ENCODE data around the gene PRCC. TPM values are rescaled to one million over a fixed set of nuclear protein-coding genes. Genes with fewer than 3 reads are reported as not detected.

The PRCC gene
- total and polyA plus RNA-seq, 2 of the 13 experiments (the other 11 are each of a cell fraction or from before 2014, with no cell fraction given) = 24.2 to 40.5 TPM

DNA sequence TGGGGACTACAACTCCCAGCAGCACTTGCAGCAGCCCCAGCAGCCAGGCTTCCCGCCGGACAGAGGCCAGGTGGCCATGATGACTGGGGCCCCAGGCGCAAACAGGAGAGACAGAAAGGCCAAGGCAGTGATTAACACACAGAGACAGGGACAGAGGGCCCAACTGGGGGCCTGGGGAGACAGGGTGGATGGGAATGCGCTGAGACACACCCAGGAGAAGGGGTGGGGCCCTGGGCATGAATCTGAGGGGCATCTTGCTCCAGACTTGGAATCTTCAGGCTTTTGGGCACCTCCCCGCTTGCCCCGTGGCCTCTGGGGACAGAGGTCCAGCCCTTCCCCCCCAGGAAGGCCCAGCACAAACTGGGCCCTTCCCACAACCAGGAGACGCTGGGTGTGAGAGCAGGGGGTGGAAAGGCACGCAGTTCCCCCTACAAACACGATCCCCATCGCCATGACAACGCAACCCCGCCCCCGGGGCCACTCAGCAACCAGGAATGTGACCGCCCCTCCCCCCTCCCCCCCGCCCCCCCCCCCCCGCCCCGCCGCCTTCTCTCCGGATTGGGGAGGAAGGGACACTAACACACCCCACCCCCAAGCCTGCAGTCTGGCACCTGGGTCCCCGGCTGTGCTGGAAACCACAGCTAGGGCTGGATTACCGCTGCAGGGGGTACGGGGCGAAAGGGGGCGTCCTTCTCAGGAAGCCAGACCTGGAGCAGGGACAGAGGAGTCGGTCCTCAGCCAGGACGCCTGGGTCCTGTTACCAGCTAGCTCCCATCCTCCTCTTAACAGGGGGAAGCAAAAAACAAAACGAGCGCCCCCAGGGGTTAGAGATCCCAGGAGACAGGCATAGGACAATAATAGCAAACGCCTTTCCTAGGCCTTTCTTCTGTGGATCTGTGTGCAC lies 20.4 kb upstream of the PRCC start (continued):
- TF ChIP-seq, protein P1, sequence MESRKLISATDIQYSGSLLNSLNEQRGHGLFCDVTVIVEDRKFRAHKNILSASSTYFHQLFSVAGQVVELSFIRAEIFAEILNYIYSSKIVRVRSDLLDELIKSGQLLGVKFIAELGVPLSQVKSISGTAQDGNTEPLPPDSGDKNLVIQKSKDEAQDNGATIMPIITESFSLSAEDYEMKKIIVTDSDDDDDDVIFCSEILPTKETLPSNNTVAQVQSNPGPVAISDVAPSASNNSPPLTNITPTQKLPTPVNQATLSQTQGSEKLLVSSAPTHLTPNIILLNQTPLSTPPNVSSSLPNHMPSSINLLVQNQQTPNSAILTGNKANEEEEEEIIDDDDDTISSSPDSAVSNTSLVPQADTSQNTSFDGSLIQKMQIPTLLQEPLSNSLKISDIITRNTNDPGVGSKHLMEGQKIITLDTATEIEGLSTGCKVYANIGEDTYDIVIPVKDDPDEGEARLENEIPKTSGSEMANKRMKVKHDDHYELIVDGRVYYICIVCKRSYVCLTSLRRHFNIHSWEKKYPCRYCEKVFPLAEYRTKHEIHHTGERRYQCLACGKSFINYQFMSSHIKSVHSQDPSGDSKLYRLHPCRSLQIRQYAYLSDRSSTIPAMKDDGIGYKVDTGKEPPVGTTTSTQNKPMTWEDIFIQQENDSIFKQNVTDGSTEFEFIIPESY (CRISPR knock-in tag; IDR thresholded peaks at IDR 0.05) = no peak
- TF ChIP-seq IRF2 (CRISPR knock-in tag; IDR thresholded peaks at IDR 0.05) (0 out of 2 replicates have a peak, but pooled peaks have one; percentile 35), MIER2 (CRISPR knock-in tag; IDR thresholded peaks at IDR 0.05) (no peak), ERF (CRISPR knock-in tag; IDR thresholded peaks at IDR 0.05) (no peak), ZBTB3 (CRISPR knock-in tag; IDR thresholded peaks at IDR 0.05; ENCODE audit: borderline replicate concordance, low read depth) (no peak), ZNF225 (CRISPR knock-in tag; IDR thresholded peaks at IDR 0.05) (no peak), ZNF362 (CRISPR knock-in tag; IDR thresholded peaks at IDR 0.05; ENCODE audit: borderline replicate concordance) (no peak), MLLT10 (CRISPR knock-in tag; IDR thresholded peaks at IDR 0.05) (no peak), FOXM1 (CRISPR knock-in tag; IDR thresholded peaks at IDR 0.05) (no peak), ZBTB25 (CRISPR knock-in tag; IDR thresholded peaks at IDR 0.05) (no peak; the same call in 1 of the 2 replicates), DNMT1 (CRISPR knock-in tag; IDR thresholded peaks at IDR 0.05) (no peak), KLF13 (CRISPR knock-in tag; IDR thresholded peaks at IDR 0.05) (no peak), ZBTB49 (CRISPR knock-in tag; IDR thresholded peaks at IDR 0.05; ENCODE audit: borderline replicate concordance) (no peak), ZNF33A (CRISPR knock-in tag; IDR thresholded peaks at IDR 0.05; ENCODE audit: borderline replicate concordance) (no peak)
- TF ChIP-seq, protein P2, sequence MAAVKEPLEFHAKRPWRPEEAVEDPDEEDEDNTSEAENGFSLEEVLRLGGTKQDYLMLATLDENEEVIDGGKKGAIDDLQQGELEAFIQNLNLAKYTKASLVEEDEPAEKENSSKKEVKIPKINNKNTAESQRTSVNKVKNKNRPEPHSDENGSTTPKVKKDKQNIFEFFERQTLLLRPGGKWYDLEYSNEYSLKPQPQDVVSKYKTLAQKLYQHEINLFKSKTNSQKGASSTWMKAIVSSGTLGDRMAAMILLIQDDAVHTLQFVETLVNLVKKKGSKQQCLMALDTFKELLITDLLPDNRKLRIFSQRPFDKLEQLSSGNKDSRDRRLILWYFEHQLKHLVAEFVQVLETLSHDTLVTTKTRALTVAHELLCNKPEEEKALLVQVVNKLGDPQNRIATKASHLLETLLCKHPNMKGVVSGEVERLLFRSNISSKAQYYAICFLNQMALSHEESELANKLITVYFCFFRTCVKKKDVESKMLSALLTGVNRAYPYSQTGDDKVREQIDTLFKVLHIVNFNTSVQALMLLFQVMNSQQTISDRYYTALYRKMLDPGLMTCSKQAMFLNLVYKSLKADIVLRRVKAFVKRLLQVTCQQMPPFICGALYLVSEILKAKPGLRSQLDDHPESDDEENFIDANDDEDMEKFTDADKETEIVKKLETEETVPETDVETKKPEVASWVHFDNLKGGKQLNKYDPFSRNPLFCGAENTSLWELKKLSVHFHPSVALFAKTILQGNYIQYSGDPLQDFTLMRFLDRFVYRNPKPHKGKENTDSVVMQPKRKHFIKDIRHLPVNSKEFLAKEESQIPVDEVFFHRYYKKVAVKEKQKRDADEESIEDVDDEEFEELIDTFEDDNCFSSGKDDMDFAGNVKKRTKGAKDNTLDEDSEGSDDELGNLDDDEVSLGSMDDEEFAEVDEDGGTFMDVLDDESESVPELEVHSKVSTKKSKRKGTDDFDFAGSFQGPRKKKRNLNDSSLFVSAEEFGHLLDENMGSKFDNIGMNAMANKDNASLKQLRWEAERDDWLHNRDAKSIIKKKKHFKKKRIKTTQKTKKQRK (IDR thresholded peaks at IDR 0.05; ENCODE audit: low read length) = no peak
- TF ChIP-seq, protein P3, sequence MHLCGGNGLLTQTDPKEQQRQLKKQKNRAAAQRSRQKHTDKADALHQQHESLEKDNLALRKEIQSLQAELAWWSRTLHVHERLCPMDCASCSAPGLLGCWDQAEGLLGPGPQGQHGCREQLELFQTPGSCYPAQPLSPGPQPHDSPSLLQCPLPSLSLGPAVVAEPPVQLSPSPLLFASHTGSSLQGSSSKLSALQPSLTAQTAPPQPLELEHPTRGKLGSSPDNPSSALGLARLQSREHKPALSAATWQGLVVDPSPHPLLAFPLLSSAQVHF (CRISPR knock-in tag; IDR thresholded peaks at IDR 0.05) = no peak
- TF ChIP-seq, protein P4, sequence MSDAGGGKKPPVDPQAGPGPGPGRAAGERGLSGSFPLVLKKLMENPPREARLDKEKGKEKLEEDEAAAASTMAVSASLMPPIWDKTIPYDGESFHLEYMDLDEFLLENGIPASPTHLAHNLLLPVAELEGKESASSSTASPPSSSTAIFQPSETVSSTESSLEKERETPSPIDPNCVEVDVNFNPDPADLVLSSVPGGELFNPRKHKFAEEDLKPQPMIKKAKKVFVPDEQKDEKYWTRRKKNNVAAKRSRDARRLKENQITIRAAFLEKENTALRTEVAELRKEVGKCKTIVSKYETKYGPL (CRISPR knock-in tag; IDR thresholded peaks at IDR 0.05) = no peak
